Daoy (cell line): Measurements from ENCODE around the gene SOX13. TPM values are rescaled to one million over a fixed set of nuclear protein-coding genes. Genes with fewer than 3 reads are reported as not detected.
"Not testable (repeated sequence)": the region's sequence is repeated elsewhere in the genome, so short reads cannot be mapped to it uniquely, and the experiment has no call there.

Experiments used
- DNase-seq: peaks from one replicate; pipeline ENCODE4 v3.0.0-alpha.2; 2015; ENCODE audit warnings: low read depth
- total RNA-seq: library from RNA; depleted of rRNA; stranded (reverse); fragments of >200 nt; shearing (Covaris generic); gene quantifications from 2 replicates; pipeline ENCODE4 v1.2.3, GENCODE V29; 2014; rRNA removed

The SOX13 gene
- total RNA-seq: 4.2 and 6.1 TPM in 2 replicates

DNA sequence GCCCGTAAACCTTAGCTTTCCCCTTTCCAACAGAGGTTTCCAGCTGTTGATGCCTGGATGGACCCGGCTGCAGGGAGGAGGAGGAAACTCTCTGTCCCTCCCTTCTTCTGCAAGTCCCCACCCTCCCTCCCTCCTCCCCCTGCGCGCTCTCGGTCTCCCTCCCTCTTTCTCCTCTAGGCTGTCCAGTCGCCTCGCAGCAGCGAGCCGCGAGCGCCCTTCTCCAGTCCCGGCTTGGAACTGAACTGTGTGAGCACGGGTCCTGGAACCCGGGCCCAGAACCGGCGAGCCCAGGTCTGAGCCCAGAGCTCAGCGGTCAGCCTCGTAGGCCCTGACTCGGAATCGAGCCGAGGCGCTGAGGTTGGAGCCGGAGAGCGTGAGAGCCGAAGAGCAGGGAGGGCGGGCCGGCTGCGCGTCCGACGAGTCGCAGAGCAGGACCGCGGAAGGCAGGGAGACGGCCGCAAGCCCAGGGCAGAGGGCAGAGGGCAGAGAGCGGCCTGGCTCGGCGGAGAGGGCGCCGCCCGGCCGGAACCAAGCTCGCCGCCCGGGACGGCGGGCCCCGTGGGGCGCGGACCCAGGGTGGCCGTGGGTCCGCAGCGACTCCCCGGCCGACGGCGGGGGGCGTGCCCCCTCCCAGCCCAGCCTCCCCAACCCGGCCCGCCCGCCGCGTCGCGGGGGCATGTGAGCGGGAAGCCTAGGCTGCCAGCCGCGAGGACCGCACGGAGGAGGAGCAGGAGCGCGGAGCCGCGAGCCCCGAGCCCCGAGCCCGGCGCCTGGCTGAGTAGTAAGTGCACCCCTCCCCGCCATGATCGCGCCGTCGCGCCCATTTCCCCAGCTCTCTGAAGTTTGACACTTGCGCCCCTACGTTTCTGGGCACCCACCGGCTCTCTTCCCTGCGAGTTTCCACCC lies at the start of gene SOX13:
TSS of gene SOX13 (plus strand) at position 185 of the 906 bp plus-strand sequence. CDS start 39,801 bp downstream, outside the sequence.
- DNase-seq: peak; percentile 94

DNA sequence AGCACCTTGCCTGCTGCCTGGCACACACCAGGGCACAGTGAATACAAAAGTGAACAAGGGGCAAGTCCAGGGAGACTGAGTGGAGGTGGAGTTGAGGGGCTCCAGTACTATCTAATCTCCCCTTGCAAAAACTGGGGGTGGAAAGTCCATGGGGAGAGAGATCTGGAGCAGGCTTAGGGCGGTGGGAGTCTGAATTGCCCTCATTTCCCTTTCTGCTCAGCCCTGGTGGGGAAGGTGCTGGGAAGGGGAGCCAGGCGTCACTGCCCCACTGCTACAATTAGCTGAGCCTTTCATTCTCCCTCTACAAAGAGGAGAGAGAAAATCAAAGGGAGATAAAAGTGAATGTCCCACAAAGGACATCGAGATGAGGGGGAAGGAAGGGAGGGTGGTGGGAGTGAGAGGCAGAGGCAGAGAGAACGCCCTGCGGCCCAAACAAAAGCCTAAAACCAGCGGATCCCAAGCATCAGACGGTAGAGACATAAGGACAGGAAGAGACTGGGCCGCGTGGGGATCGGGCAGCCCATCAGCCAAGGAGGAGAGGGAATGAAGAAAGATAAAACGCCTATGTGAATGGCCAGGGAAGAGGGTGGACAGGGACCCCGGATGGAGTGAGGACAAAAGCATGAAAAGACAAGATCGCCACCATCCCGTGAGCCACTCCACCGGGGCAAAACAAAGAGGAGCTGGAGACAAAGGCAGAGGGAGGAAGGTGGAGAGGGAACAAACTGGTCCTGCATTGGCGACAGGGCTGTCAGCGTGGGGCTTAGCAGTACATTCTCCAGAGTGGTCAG lies 46.8 kb upstream of the SOX13 start:
- no peak for DNase-seq

DNA sequence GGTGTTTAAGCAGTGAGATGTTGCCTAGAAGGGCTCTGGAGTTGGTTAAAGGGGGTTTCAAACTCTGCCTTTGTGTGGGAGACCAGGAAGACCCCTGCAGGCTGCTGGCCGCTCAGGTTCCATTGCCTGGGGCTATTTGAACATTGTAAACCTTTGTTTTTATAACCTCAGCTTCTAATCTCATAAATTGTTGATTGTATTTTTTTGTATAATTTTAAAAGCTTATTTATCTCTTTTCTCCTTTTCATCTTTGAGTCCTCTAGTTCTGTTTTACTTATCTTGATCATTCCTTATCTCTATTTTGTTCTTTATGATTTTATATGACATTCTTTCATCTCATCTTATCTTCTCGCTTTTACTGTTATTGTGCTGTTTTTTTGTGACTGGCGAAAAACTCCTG lies 45.5 kb upstream of the SOX13 start:
- DNase-seq: no peak

DNA sequence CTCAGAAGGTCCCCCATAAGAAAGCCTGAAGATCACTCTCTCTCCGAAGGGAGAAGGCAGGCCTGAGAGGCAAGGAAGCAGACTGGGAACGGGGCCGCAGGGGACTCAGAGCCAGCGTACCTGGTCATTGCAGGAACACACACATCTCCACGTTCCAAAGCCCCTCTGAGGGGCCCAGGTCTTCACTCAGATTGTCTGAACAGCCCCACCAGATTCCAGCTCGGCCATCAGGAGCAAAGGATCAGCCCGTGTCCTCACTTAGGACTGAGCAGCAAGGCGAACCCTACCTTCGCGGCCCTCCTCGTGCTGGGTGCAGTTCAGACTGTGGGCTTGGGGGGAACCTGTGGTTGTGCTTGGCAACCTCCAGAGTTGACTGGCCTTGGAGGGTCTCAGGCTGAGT lies 43.9 kb upstream of the SOX13 start:
- DNase-seq: no peak

DNA sequence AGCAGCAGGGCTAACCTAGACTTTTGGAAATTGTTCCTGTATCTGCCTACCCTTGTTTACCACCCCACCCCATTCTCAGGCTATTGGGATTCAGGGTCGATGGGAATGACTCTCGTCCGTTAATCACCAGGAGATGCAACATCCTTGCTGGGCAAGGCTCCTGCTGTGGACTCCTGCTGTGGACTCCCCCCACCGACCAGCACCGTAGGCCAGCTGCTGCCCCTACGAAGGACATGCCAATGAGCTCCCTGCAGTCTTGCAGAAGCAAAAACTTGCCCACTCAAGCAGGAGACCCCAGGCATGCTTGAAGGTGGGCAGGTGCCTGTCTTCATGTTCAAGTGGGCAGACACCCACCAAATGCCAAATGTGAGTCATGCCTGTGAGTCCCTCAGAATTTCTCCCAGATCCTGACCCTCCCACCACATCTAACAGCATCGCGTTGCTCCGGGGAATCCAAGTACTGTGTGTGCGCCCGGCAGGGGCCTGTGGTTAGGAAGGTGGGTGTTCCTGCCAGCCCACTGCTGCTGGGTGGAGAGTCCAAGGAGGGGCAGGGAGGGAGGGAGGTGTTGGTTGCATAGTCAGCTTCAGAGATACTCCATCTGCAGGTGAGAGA lies 41.7 kb upstream of the SOX13 start:
- peak; percentile 23 for DNase-seq

DNA sequence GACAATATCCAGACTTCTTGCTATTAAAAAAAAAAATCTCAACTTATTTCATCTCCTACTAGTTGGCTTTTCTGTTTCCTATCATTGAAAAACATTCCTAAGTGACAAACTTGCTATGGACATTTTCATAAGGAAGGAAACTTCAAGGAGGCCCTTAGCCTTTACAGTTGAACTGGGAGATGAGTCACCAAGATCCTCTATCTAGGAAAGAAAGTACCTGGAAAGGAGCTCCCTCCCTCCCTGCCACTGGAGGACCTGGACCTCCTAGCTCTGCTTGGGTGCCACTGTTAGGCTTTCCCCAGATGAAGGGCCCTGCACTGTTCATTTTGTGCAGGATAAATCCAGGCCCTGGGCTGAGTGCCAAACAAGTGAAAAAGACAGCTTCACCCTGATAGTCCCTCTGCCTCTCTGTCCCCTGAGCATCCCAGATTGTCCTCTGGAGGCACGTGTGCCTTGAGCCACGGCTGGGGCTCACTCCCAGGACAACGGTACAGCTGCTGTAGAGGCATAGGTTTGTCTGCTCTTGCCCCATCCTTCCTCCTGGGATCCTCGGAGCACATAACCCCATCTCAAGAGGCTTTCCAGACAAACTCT lies 40.2 kb upstream of the SOX13 start:
- DNase-seq: no peak

DNA sequence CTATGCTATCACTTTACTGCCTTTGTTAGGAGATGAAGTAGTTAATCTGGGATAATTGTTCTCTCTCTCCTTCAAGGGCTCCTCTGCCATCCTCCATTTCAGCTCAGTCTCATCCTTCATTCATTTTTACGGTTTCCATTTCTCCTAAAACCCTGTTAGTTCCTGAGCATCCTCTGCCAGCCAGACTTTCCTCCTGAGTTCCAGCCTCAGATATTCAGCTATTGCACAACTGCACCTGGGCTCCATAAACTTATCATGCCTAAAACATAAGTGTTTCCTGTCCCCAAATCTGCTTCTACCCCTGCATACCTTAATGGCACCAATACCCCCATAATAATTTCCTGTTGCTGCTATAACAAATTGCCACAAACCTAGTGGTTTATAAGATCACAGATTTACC lies 39.6 kb upstream of the SOX13 start:
- DNase-seq: no peak

DNA sequence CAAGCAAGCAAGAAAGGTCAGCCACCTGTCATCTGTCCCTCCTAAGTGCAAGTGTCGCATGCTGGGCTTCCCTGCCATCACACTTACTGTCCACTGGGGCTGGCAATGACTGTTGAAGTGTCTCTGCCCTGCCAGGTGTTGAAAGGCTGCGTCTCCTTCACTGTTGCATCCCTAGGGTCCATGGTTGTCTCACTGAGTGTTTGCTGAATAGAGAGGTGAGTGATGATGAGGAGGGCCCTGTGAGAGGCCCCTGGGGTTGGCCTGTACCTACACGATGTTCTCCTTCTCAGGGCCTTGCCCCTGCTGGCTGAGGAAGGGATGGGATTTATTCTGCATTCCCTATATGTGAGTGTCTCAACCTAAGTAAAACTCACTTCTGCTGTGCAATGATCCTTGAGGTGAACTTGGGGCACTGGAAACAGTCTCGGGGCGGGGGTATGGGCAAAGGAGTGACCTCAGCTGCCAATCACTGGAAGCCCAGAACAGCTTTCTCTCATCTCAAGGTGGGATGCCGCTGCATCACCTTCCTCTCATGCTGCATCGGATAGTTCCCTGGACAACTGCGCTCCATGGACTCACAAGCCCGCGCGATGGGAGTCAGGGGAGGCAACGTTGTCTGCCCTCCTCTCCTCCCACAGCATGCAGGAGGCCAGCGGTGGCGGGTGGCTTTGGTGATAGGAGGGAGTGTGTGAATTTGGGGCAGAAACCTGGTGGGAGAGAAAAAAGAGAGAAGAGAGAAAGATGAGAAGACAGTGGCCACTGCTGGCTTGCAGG lies 35.8 kb upstream of the SOX13 start:
- DNase-seq: no peak

DNA sequence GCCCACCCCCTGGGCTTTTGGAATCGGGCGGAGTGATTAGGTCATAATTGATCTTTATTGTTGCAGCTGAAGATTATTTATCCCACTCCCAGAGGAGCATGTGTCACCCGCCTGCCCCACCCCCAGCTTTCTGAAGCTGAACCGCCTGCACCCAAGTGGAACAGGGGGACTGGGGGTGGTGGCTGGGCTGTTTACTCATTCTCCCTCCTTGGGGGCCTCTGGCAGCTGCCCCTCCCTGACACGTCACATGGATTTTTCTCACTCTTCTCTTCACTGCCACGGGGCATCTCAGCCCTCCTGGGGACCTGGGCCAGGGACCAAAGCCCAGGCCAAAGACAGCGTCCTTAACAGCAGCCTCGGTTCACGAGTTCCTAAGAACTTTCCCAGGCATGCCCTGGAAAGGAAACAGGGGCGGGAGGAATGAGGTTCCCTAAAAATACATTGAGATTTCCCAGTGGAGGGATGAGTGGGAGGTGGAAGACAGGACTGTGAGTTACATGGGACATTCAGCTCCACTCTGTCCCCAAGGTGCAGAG lies 31.6 kb upstream of the SOX13 start:
- peak; percentile 75 for DNase-seq

DNA sequence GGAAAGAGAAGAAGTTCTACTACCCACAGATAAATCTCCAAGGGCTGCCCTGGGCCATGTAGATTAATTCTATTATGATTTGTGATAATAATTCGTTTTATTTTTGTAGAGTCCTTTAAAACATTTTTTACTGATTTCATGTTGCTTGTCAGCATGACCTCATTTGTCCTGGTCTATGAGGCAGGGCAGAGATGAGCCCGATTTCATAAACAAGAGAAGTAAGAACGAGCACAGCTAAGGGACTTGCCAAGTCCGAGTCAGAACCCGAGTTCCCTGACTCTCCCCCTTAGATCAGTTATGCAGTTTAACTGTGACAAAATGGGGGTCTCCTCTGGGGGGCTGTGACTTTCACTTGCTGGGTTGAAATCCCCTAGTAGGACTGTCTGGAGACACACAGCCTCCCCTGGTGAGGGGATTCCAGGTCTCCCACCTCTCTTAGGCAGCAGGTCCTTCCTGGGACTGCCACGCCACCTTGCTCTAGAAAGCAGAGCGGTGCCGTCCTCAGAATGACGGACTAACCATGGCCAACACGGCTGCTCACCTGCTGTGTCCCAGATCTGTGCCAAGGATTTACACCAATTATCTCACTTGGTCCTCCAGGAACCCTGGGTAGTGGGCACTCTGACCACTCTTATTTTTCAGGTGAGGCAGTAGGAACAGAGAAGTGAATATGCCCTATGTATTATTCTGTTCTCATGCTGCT lies 31.0 kb upstream of the SOX13 start:
- DNase-seq: no peak

DNA sequence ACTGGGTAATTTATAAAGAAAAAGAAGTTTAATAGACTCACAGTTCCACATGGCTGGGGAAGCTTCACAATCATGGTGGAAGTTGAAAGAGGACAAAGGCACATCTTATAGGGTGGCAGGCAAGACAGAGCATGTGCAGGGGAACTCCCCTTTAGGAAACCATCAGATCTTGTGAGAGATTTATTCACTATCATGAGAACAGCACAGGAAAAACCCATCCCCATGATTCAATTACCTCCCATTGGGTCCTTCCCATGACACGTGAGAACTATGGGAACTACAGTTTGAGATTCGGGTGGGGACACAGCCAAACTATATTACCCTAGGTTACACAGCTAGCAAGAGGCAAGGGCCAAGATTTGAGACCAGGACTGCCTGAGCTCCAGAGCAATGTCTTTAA lies 30.4 kb upstream of the SOX13 start:
- no peak for DNase-seq

DNA sequence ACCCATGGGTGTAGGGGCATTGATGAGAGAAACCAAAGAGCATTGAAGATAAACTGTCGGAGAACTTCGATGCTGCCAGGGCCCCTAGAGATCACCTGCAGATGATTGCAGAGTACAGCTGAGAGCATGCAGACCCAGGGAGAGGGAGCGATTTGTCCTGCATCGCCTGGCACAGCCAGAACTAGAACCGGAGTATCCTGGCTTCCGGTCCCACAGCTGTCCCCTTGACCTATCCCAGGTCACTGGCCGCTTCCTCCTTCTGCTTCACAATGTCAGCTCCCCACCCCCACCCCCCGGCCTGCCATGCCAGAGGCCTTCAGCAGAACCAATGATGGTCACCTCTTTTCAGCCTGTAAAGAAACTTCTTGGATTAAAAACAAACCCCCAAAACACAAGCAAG lies 29.2 kb upstream of the SOX13 start:
- DNase-seq: no peak

DNA sequence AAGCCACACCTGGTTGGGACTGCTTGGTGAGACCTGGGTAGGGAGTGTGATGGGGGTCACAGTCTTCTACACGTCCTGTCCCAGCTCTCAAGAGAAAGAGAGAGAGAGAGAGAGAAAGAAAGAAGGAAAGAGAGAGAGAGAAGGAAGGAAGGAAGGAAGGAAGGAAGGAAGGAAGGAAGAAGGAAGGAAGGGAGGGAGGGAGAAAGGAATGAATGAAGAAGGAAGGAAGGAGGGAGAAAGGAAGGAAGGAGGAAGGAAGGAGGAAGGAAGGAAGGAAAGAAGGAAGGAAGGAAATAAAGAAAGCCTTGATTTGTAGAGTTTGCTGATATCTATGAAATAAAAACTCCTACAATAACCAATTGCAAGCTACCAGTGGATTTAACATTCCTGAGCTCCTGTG lies 28.5 kb upstream of the SOX13 start:
- DNase-seq: no peak

DNA sequence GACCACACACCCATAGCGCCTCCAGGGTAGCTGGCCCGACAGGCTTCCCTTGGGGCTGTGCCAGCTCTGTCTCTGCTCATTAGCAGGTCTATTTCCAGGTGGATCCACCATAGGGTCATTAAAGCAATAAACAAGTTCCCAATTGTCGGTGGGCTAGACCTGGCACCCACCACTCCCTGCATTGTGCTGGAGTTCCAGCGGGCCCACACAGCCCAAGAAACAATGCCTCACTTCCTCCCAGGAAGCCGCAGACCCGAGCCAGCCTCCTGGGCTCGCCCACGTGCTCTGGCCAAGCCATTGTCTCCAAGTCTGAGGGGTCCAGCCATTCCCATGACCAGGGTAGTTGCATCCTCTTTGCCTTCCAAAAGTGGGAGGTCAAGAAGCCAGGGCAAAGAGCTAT lies 27.5 kb upstream of the SOX13 start:
- DNase-seq: no peak

DNA sequence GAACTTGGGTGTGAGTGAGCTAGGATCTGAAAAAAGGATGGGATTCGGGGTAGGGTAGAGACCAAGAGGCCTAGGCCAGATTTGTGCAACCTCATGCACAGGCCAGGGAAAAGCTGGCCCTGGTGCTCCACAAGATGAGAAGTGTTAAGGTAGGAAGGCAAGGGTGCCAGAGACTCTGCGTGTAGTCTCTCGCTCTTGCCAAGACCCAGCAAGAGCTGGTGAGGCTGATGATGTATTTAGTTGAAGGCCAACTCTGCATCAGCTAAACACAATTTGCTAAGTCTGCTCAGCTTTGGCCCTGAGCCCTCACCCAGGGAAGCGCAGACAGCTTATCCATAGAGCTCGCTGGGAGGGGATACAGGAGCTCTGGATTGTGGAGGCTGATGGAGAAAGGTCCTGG lies 26.6 kb upstream of the SOX13 start:
- DNase-seq: no peak

DNA sequence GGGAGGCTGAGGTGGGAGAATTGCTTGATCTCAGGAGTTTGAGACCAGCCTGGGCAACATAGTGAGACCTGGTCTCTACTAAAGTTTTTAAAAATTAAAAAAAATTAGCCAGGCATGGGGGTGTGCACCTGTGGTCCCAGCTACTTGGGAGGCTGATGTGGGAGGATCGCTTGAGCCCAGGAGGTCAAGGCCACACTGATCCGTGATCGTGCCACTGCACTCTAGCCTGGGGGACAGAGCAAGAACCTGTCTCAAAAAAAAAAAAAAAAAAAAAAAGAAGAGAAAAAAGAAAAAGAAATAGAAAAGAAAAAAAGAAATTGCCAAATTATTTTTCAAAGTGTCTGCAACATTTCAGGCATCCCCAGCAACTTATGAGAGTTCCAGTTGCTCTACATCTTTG lies 24.1 kb upstream of the SOX13 start:
- DNase-seq: not testable (repeated sequence)

DNA sequence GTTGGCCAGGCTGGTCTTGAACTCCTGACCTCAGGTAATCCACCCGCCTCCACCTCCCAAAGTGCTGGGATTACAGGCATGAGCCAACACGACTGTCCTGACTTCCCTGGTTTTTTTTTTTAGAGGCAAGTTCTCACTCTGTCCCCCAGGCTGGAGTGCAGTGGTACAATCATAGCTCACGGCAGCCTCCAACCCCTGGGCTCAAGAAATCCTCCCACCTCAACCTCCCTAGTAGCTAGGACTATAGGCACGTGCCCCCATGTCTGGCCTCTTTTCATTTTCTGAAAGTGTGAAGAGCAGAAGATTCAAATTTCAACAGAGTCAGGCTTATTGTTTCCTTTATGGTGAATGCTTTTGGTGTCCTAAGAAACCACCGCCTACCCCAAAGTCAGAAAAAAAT lies 21.7 kb upstream of the SOX13 start:
- DNase-seq: no peak

DNA sequence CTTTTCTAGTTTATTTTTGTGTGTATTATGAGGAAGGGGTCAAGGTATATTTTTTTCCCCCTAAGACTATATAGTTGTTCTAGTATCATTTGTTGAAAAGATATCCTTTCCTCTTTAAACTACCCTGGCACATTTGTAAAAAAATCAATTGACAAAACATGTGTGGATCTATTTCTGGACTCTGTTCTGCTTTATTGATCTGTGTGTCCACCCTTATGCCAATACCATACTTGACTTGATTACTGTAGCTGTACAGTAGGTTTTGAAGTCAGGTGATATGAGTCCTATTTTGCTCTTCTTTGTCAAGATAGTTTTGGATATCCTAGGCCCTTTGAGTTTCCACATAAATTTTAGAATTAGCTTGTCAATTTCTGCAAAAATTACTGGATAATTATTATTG lies 21.2 kb upstream of the SOX13 start:
- no peak for DNase-seq

DNA sequence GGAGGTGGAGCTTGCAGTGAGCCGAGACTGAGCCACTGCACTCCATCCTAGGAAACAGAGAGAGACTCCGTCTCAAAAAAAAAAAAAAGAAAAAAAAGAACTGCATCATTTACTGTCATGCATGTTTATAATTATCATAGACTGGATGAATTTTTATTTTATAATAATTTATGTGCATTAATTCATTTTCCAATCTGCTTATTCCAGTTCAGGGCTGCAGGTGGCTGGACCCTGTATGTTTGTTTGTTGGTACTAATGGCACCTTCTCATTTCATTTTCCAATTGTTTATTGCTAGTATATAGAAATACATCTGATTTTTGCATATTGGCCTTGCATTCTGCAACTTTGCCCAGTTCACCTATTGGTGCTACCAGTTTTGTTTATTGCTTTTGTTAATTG lies 19.0 kb upstream of the SOX13 start:
- DNase-seq: no peak

DNA sequence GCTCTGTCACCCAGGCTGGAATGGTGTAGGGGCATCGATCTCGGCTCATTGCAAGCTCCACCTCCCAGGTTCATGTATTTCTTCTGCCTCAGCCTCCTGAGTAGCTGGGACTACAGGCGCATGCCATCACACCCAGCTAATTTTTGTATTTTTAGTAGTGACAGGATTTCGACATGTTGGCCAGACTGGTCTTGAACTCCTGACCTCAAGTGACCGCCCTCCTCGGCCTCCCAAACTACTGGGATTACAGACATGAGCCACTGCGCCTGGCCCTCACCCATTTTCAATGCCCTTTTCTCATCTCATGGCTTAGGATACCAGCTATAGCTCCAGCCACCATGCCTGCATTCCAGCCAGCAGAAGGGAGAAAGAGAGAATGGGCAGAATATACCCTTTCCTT lies 12.9 kb upstream of the SOX13 start:
- no peak for DNase-seq
